ENCODE data around the gene SRP54.

- no peak for TF ChIP-seq POLR2A (IDR thresholded peaks at IDR 0.05; ENCODE audit: extremely low read depth, insufficient read length)
- TF ChIP-seq CTCF (IDR thresholded peaks at IDR 0.05; ENCODE audit: low read depth, low read length), result no peak
Observed at GRCh38 chr14:34978444-34978843, 4.3 kb upstream of the SRP54 start.
